ENCODE measurements around the gene CDADC1. TPM values are rescaled to one million over a fixed set of nuclear protein-coding genes. Genes with fewer than 3 reads are reported as not detected.

The CDADC1 gene
- total RNA-seq, 1 donor from 2014 or later = 1.7 TPM

GRCh38 chr13:49297338-49297737 is 49.6 kb downstream of the CDADC1 start:
- no peaks in the 10 kb centered on the region for H4K20me1 ChIP-seq (ENCODE audit: low read depth)
- no peaks in the 10 kb centered on the region for H3F3A ChIP-seq (ENCODE audit: low read depth)
- H3K9ac ChIP-seq = no peak overlapping the region
- no peak overlapping the region for H3K4me2 ChIP-seq
- peaks cover 2% of the 10 kb centered on the region for H3K27me3 Mint-ChIP-seq (ENCODE audit: insufficient read depth, low read depth)
- H3K36me3 ChIP-seq = no peaks in the 10 kb centered on the region
- no peak overlapping the region for H3K4me3 ChIP-seq
- peaks cover 3% of the 10 kb centered on the region for H3K36me3 Mint-ChIP-seq
- H2AFZ ChIP-seq (replicated peaks) = no peak overlapping the region
- no peaks in the 10 kb centered on the region for H3K27me3 ChIP-seq
- H3K9me3 Mint-ChIP-seq = no peaks in the 10 kb centered on the region
- H3K4me1 Mint-ChIP-seq = peaks cover 22% of the 10 kb centered on the region
- H3K9me3 ChIP-seq (ENCODE audit: low read depth) = no peaks in the 10 kb centered on the region
- no peak for TF ChIP-seq EZH2phosphoT487 (IDR thresholded peaks at IDR 0.05)
- TF ChIP-seq, protein P1, sequence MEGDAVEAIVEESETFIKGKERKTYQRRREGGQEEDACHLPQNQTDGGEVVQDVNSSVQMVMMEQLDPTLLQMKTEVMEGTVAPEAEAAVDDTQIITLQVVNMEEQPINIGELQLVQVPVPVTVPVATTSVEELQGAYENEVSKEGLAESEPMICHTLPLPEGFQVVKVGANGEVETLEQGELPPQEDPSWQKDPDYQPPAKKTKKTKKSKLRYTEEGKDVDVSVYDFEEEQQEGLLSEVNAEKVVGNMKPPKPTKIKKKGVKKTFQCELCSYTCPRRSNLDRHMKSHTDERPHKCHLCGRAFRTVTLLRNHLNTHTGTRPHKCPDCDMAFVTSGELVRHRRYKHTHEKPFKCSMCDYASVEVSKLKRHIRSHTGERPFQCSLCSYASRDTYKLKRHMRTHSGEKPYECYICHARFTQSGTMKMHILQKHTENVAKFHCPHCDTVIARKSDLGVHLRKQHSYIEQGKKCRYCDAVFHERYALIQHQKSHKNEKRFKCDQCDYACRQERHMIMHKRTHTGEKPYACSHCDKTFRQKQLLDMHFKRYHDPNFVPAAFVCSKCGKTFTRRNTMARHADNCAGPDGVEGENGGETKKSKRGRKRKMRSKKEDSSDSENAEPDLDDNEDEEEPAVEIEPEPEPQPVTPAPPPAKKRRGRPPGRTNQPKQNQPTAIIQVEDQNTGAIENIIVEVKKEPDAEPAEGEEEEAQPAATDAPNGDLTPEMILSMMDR (IDR thresholded peaks at IDR 0.05) = no peak
- no peak for TF ChIP-seq EZH2 (IDR thresholded peaks at IDR 0.05)
- no peak overlapping the region for H3K27ac ChIP-seq
- H3K4me3 Mint-ChIP-seq = no peak overlapping the region
- no peaks in the 10 kb centered on the region for H3K4me1 ChIP-seq
- H3K79me2 ChIP-seq (ENCODE audit: low read depth) = no peaks in the 10 kb centered on the region
- no peak overlapping the region for H3K27ac Mint-ChIP-seq
- DNase-seq (ENCODE audit: low spot score) = no peak

DNA sequence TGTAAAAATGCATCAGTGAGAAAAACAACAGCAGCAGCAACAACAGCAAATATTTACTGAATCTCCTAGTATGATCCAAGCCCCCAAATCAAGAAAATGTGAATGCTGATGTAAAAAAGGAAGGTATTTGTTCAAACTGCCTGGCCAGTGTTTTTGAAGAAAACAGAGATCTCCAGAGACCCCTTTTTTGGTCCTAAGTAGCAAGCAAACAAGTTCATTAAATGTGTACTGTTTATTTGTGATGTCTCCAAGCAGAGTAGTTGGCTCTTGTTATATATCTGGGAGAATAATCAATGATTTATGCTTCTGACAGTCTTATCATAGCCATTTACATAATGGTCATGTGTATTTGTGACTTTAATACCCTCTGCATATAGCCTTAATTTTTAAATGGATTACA is 50.7 kb downstream of the CDADC1 start:
- H2AFZ ChIP-seq (replicated peaks) = no peak overlapping the region
- Mint-ChIP-seq H3K4me1 (peaks cover 28% of the 10 kb centered on the region), H3K4me3 (no peak overlapping the region), H3K9me3 (no peaks in the 10 kb centered on the region), H3K36me3 (no peaks in the 10 kb centered on the region), H3K27ac (no peak overlapping the region), H3K27me3 (ENCODE audit: insufficient read depth, low read depth) (peaks cover 8% of the 10 kb centered on the region)
- no peak for TF ChIP-seq EZH2 (IDR thresholded peaks at IDR 0.05)
- TF ChIP-seq, protein P1 (IDR thresholded peaks at IDR 0.05) = no peak
- no peak for TF ChIP-seq EZH2phosphoT487 (IDR thresholded peaks at IDR 0.05)
- no peak overlapping the region for H3K4me3 ChIP-seq
- no peak for DNase-seq (ENCODE audit: low spot score)
- no peaks in the 10 kb centered on the region for H3K4me1 ChIP-seq
- no peaks in the 10 kb centered on the region for H3K36me3 ChIP-seq
- H3K4me2 ChIP-seq = no peak overlapping the region
- H3K9ac ChIP-seq = no peak overlapping the region
- no peaks in the 10 kb centered on the region for H3F3A ChIP-seq (ENCODE audit: low read depth)
- no peaks in the 10 kb centered on the region for H3K9me3 ChIP-seq (ENCODE audit: low read depth)
- H3K79me2 ChIP-seq (ENCODE audit: low read depth) = no peaks in the 10 kb centered on the region
- no peaks in the 10 kb centered on the region for H4K20me1 ChIP-seq (ENCODE audit: low read depth)
- no peak overlapping the region for H3K27ac ChIP-seq
- H3K27me3 ChIP-seq = no peaks in the 10 kb centered on the region

GRCh38 chr13:49298903-49299605 is 51.3 kb downstream of the CDADC1 start:
- no peaks in the 10 kb centered on the region for H4K20me1 ChIP-seq (ENCODE audit: low read depth)
- Mint-ChIP-seq H3K4me1 (peaks cover 33% of the 10 kb centered on the region), H3K4me3 (no peak overlapping the region), H3K36me3 (no peaks in the 10 kb centered on the region), H3K27ac (no peak overlapping the region), H3K27me3 (ENCODE audit: insufficient read depth, low read depth) (peaks cover 8% of the 10 kb centered on the region), H3K9me3 (no peaks in the 10 kb centered on the region)
- TF ChIP-seq, protein P1 (IDR thresholded peaks at IDR 0.05) = no peak
- no peak for TF ChIP-seq EZH2 (IDR thresholded peaks at IDR 0.05)
- TF ChIP-seq EZH2phosphoT487 (IDR thresholded peaks at IDR 0.05) = no peak
- no peaks in the 10 kb centered on the region for H3K36me3 ChIP-seq
- no peaks in the 10 kb centered on the region for H3K9me3 ChIP-seq (ENCODE audit: low read depth)
- H3K4me1 ChIP-seq = no peaks in the 10 kb centered on the region
- no peaks in the 10 kb centered on the region for H3F3A ChIP-seq (ENCODE audit: low read depth)
- H3K27ac ChIP-seq = no peak overlapping the region
- no peak overlapping the region for H3K4me2 ChIP-seq
- no peak overlapping the region for H3K4me3 ChIP-seq
- no peaks in the 10 kb centered on the region for H3K79me2 ChIP-seq (ENCODE audit: low read depth)
- no peak overlapping the region for H2AFZ ChIP-seq (replicated peaks)
- H3K9ac ChIP-seq = no peak overlapping the region
- DNase-seq (ENCODE audit: low spot score) = no peak
- no peaks in the 10 kb centered on the region for H3K27me3 ChIP-seq

All from neural progenitor cell (in vitro differentiated cells).